Fibroblast of lung (primary cell): ENCODE data around the gene GABRE. TPM values are rescaled to one million over a fixed set of nuclear protein-coding genes. Genes with fewer than 3 reads are reported as not detected.

Experiments
- DNase-seq, 2 donors: peaks; one replicate each; pipeline versions ENCODE4 v3.0.0 to v3.0.0-alpha.2; 2010; ENCODE audit warnings: low read depth in 2 of 2
- H2AFZ ChIP-seq: 2 replicates; pipeline ENCODE4 v1.5.1; 2012; ENCODE audit warnings: low read length, control low read depth, inconsistent platforms
- H3K27ac ChIP-seq: 2 replicates; pipeline ENCODE4 v1.5.1; 2011; ENCODE audit warnings: low read length, control low read depth; ENCODE audit not compliant: insufficient read depth
- H3K27me3 ChIP-seq: 2 replicates; pipeline ENCODE4 v1.5.1; 2011; ENCODE audit warnings: mild to moderate bottlenecking, low read length; ENCODE audit not compliant: control insufficient read depth, insufficient read depth
- H3K36me3 ChIP-seq: 2 replicates; pipeline ENCODE4 v1.5.1; 2011; ENCODE audit warnings: low read length; ENCODE audit not compliant: control insufficient read depth, insufficient read depth
- H3K4me1 ChIP-seq: 2 replicates; pipeline ENCODE4 v1.5.1; 2011; ENCODE audit warnings: low read length; ENCODE audit not compliant: control insufficient read depth, insufficient read depth; ENCODE audit errors: extremely low read depth
- H3K4me2 ChIP-seq: 2 replicates; pipeline ENCODE4 v1.5.1; 2011; ENCODE audit warnings: low read length, control low read depth; ENCODE audit not compliant: insufficient read depth; ENCODE audit errors: extremely low read depth
- H3K4me3 ChIP-seq, 4 experiments: fragments of 200-600 bp in 1 of 4; sonication (generic) in 1 of 4; replicated peaks in 1 of 4; 2 replicates each; pipeline ENCODE4 v1.5.1; 2011 to 2016; ENCODE audit warnings: low read length in 4 of 4, low read depth in 3 of 4, mild to moderate bottlenecking in 3 of 4, control low read depth in 2 of 4, inconsistent platforms in 1 of 4, mixed read lengths in 1 of 4; ENCODE audit not compliant: insufficient read depth in 1 of 4; ENCODE audit errors: control extremely low read depth in 1 of 4
- H3K79me2 ChIP-seq: 2 replicates; pipeline ENCODE4 v1.5.1; 2012; ENCODE audit warnings: mild to moderate bottlenecking, low read length, inconsistent platforms; ENCODE audit not compliant: control insufficient read depth, insufficient read depth
- H3K9ac ChIP-seq: 2 replicates; pipeline ENCODE4 v1.5.1; 2011; ENCODE audit warnings: mild to moderate bottlenecking, low read length, control low read depth; ENCODE audit not compliant: insufficient read depth
- H3K9me3 ChIP-seq: 2 replicates; pipeline ENCODE4 v1.5.1; 2012; ENCODE audit warnings: low read depth, low read length; ENCODE audit not compliant: control insufficient read depth, insufficient read depth
- H4K20me1 ChIP-seq: 2 replicates; pipeline ENCODE4 v1.5.1; 2011; ENCODE audit warnings: low read length; ENCODE audit not compliant: control insufficient read depth, insufficient read depth; ENCODE audit errors: extremely low read depth
- EZH2 ChIP-seq: IDR thresholded peaks from 2 replicates; pipeline ENCODE4 v1.5.1; 2012; ENCODE audit warnings: low read length, control low read depth, mild to moderate bottlenecking; ENCODE audit errors: missing control alignments
- polyA plus RNA-seq, 2 donors: library from polyadenylated mRNA; depleted of rRNA in 1 of 2; stranded (reverse) in 1 of 2; unstranded in 1 of 2; fragments of >200 nt; gene quantifications; 2 replicates each; pipeline ENCODE4 v1.2.1, GENCODE V29; 2011 to 2012; ENCODE audit warnings: missing spikeins in 1 of 2
- total RNA-seq: library from RNA; depleted of rRNA; stranded (reverse); fragments of >200 nt; gene quantifications from 2 replicates; pipeline ENCODE4 v1.2.1, GENCODE V29; 2014
- TF ChIP-seq, protein P1 (sequence below), 2 donors: IDR thresholded peaks in 1 of 2; conservative IDR thresholded peaks in 1 of 2; 1 replicate in 1 of 2; 2 replicates in 1 of 2; pipeline ENCODE4 v1.5.1; 2011 to 2012; ENCODE audit warnings: low read length in 2 of 2, control low read depth in 1 of 2, inconsistent platforms in 1 of 2, low read depth in 1 of 2, mild to moderate bottlenecking in 1 of 2

The GABRE gene
- total and polyA plus RNA-seq, 2 donors (not counting 1 experiment from before 2014, with no cell fraction given) = 2.0 to 3.8 TPM

DNA sequence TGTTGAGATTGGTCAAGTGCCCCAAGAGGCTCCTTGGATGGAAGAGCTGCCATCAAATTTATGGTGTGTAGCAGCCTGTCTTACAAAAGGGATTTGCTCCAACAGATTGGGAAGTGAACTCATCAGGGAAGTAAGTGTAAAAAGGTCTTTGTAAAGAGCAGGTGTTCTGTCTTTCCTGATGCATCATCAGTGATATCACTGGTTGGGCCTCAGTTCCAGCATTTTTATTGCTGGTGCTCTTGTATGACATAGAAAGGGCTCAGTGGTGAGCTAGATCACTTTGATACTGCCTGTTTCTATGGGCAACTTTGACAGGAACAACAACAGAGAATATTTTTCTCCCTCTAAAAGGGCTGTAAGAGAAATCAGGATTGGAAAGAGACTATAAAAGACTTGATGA lies 8.7 kb upstream of the GABRE start:
- H3K4me1 ChIP-seq = peaks cover 3% of the 10 kb centered on the region
- no peak overlapping the region for H3K4me3 ChIP-seq
- H3K36me3 ChIP-seq = no peaks in the 10 kb centered on the region
- H3K4me2 ChIP-seq = no peak overlapping the region
- H2AFZ ChIP-seq = no peak overlapping the region
- H3K79me2 ChIP-seq = no peaks in the 10 kb centered on the region
- H3K27ac ChIP-seq = no peak overlapping the region
- TF ChIP-seq, protein P1, sequence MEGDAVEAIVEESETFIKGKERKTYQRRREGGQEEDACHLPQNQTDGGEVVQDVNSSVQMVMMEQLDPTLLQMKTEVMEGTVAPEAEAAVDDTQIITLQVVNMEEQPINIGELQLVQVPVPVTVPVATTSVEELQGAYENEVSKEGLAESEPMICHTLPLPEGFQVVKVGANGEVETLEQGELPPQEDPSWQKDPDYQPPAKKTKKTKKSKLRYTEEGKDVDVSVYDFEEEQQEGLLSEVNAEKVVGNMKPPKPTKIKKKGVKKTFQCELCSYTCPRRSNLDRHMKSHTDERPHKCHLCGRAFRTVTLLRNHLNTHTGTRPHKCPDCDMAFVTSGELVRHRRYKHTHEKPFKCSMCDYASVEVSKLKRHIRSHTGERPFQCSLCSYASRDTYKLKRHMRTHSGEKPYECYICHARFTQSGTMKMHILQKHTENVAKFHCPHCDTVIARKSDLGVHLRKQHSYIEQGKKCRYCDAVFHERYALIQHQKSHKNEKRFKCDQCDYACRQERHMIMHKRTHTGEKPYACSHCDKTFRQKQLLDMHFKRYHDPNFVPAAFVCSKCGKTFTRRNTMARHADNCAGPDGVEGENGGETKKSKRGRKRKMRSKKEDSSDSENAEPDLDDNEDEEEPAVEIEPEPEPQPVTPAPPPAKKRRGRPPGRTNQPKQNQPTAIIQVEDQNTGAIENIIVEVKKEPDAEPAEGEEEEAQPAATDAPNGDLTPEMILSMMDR (conservative IDR thresholded peaks at IDR 0.05 in 1 of 2, IDR thresholded peaks at IDR 0.05 in 1 of 2; ENCODE audit: low read depth in 1 of 2, low read length in 2 of 2) = no peak
- TF ChIP-seq EZH2 = no peak
- no peaks in the 10 kb centered on the region for H3K9me3 ChIP-seq
- H3K27me3 ChIP-seq = no peaks in the 10 kb centered on the region
- H4K20me1 ChIP-seq = no peaks in the 10 kb centered on the region
- peak in 1 of 2 donors; percentile 23 for DNase-seq
- H3K9ac ChIP-seq = no peak overlapping the region

DNA sequence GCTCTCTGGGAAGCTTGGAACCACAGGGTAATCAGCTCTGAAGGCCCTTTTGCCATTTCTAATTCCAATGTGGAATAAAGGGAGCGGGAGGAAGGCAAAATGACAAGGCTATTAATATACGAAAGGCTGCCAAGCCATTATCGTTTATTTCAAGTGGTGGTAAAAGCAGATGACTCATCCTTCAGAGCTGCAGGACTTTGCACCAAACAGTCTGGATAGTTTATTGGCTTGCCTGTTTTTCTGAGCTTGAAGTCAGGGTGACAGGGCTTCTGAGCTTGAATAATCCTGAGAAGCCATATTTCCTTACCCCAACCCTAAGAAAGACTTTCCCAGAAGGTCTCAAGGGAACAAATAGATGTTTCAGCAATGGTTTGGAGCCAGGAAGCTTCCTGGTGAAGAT lies 7.7 kb upstream of the GABRE start:
- Histone ChIP-seq H4K20me1 (no peaks in the 10 kb centered on the region), H3K36me3 (no peaks in the 10 kb centered on the region), H3K9ac (no peak overlapping the region), H3K4me1 (peaks cover 3% of the 10 kb centered on the region), H3K79me2 (no peaks in the 10 kb centered on the region), H3K9me3 (no peaks in the 10 kb centered on the region), H3K4me3 (no peak overlapping the region), H2AFZ (no peak overlapping the region), H3K27me3 (no peaks in the 10 kb centered on the region), H3K4me2 (peak overlapping the region; percentile 51), H3K27ac (no peak overlapping the region)
- DNase-seq = peak; percentile 59 to 92
- no peak for TF ChIP-seq EZH2

DNA sequence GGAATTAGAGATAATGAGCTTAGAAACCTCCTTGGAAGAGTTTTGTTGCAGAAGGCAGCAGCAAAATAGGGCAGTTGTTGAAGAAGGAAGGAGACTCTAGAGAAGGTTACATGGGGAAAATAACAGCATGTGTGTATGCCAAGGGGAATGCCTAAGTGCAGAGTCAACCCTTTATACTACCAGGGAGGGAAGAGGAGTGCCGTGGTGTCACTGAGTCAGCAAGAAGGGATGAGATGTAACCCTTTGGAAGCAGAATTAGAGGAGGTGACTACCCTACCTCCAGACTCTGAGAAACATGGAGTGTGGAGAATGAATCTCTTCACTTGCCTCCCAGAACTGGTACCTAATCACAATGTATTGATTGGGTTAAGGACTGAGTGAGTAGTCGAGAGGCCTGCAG lies 6.7 kb upstream of the GABRE start:
- no peak overlapping the region for H2AFZ ChIP-seq
- H3K9me3 ChIP-seq = no peaks in the 10 kb centered on the region
- peak in 1 of 2 donors; percentile 80 for DNase-seq
- H3K36me3 ChIP-seq = no peaks in the 10 kb centered on the region
- TF ChIP-seq EZH2 = no peak
- TF ChIP-seq, protein P1 (conservative IDR thresholded peaks at IDR 0.05 in 1 of 2, IDR thresholded peaks at IDR 0.05 in 1 of 2; ENCODE audit: low read depth in 1 of 2, low read length in 2 of 2) = no peak
- no peak overlapping the region for H3K27ac ChIP-seq
- no peaks in the 10 kb centered on the region for H4K20me1 ChIP-seq
- no peak overlapping the region for H3K9ac ChIP-seq
- no peaks in the 10 kb centered on the region for H3K79me2 ChIP-seq
- no peak overlapping the region for H3K4me3 ChIP-seq
- no peaks in the 10 kb centered on the region for H3K27me3 ChIP-seq
- peaks cover 3% of the 10 kb centered on the region for H3K4me1 ChIP-seq
- no peak overlapping the region for H3K4me2 ChIP-seq
